ENCODE results near the gene ARHGEF25.
"Not testable (repeated sequence)": the region's sequence is repeated elsewhere in the genome, so short reads cannot be mapped to it uniquely, and the experiment has no call there.

- not testable (repeated sequence) for TF ChIP-seq POLR2A (IDR thresholded peaks at IDR 0.05); CTCF (IDR thresholded peaks at IDR 0.05); POLR2AphosphoS5 (IDR thresholded peaks at IDR 0.05; ENCODE audit: insufficient read depth in 1 of 2, low read depth in 1 of 2)
Measured at GRCh38 chr12:57645990-57646658, 34.9 kb downstream of the ARHGEF25 start.

All from vagina (tissue), 2 donors.